Measurements from ENCODE around the gene AVPR1B. TPM values are rescaled to one million over a fixed set of nuclear protein-coding genes. Genes with fewer than 3 reads are reported as not detected.

AVPR1B gene
- total RNA-seq, 1 donor from 2014 or later = not detected

DNA sequence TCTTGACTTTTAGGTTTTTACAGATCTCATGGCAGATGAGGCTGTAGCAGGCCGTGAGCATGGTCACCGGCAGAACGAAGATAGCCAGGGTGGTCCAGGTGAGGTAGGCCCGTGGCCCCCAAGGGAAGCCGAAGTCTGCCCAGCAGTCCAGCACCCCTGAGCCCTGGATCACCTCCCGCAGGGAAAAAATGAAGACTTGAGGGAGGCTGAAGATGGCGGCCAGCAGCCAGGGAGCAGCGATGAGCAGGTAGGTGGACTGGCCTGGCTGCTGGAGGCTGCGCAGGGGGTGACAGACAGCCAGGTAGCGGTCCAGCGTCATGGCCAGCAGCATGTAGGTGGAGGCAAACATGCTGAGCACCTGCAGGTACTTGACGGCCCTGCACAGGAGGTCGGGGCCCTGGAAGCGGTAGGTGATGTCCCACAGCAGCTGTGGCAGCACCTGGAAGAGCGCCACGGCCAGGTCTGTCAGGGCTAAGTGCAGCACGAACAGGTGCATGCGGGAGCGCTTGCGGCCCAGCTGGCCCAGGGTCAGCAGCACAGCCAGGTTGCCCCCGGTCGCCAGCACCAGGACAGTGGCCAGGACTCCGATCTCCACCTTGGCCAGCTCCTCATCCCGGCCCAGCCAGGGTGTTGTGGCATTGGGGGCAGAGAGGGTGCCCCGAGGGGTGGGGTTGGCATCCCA, 856 bp downstream of the AVPR1B start:
- Histone ChIP-seq H3K4me3 (peak overlapping the region in 1 of 2 donors; percentile 68), H3K36me3 (no peaks in the 10 kb centered on the region), H3K4me1 (peaks cover 2 to 11% of the 10 kb centered on the region in 2 donors), H3K27me3 (no peaks in the 10 kb centered on the region), H3K27ac (no peak overlapping the region), H3K9me3 (peaks cover 0 to 3% of the 10 kb centered on the region in 2 donors)
- intact Hi-C loops (cut with DNase I) = no loop called here
- DNase-seq (ENCODE audit: low spot score in 2 of 2) = no peak
- TF ChIP-seq, protein P1, sequence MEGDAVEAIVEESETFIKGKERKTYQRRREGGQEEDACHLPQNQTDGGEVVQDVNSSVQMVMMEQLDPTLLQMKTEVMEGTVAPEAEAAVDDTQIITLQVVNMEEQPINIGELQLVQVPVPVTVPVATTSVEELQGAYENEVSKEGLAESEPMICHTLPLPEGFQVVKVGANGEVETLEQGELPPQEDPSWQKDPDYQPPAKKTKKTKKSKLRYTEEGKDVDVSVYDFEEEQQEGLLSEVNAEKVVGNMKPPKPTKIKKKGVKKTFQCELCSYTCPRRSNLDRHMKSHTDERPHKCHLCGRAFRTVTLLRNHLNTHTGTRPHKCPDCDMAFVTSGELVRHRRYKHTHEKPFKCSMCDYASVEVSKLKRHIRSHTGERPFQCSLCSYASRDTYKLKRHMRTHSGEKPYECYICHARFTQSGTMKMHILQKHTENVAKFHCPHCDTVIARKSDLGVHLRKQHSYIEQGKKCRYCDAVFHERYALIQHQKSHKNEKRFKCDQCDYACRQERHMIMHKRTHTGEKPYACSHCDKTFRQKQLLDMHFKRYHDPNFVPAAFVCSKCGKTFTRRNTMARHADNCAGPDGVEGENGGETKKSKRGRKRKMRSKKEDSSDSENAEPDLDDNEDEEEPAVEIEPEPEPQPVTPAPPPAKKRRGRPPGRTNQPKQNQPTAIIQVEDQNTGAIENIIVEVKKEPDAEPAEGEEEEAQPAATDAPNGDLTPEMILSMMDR (IDR thresholded peaks at IDR 0.05) = no peak

DNA sequence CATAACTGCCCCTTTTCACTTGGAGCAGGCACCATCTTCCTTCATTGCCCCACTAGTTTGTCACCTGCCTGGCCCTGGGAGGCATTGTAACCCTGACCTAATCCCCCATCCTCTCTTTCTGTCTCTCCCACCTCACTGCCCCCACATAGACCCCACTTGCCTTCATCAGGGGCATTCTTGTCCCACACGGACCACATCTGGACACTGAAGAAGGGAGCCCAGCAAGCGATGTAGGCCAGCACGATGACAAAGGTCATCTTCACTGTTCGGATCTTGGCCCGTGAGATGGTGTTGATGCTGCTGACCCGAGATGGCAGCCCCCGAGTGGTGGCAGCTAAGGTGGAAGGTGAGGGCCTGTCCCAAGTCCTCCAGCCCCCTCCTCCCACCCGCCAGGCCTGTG, 1.4 kb downstream of the AVPR1B start:
- Histone ChIP-seq H3K9me3 (no peaks in the 10 kb centered on the region), H3K4me1 (peaks cover 2 to 11% of the 10 kb centered on the region in 2 donors), H3K36me3 (no peaks in the 10 kb centered on the region), H3K4me3 (no peak overlapping the region), H3K27me3 (no peaks in the 10 kb centered on the region), H3K27ac (no peak overlapping the region)
- intact Hi-C loops (cut with DNase I) = no loop called here
- DNase-seq (ENCODE audit: low spot score in 2 of 2) = no peak
- TF ChIP-seq, protein P1 (IDR thresholded peaks at IDR 0.05) = no peak

DNA sequence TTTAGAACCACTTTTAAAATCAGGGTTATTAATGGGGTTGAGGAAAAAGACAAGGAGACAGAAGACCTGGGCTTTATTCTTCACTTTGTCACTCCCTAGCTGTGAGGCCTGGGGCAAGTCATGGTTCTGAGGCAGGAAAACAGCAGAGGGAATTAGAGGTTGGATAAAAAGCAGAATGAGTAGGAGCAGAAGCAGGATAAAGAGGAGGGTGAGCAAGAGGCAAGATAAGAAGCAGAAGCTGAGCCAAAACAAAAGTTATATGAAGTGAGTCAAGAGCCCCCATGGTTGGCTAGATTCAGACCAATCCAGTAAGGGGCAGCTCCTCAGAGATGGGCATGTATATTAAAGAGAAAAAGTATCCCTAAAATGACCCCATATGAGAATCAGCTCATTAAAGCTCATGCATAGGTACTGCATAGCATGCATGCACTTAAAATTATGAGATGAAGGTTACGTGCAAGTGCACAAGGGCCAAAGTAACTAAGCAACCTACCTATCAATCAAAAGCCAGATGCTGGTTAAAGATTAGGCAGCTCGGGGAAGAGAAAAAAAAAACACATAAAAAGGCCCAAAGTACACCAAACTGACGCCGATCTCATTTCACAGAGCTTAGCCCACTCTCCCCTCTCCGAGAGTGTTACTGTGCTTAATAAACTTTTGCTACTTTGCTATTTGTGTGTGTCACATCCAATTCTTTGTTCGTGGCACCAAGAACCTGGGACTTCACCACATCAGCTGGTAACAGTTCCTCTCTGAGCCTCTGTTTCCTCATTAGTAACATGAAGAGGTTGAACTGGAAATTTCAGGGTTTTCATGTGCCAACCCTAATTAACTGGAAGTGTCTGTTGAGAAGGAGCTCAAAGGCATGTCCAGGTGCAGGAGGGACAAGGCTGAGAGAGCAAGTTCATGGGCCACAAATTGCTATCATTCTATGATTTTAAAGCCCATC, 2.2 kb downstream of the AVPR1B start:
- no peaks in the 10 kb centered on the region for H3K27me3 ChIP-seq
- intact Hi-C loops (cut with DNase I) = no loop called here

DNA sequence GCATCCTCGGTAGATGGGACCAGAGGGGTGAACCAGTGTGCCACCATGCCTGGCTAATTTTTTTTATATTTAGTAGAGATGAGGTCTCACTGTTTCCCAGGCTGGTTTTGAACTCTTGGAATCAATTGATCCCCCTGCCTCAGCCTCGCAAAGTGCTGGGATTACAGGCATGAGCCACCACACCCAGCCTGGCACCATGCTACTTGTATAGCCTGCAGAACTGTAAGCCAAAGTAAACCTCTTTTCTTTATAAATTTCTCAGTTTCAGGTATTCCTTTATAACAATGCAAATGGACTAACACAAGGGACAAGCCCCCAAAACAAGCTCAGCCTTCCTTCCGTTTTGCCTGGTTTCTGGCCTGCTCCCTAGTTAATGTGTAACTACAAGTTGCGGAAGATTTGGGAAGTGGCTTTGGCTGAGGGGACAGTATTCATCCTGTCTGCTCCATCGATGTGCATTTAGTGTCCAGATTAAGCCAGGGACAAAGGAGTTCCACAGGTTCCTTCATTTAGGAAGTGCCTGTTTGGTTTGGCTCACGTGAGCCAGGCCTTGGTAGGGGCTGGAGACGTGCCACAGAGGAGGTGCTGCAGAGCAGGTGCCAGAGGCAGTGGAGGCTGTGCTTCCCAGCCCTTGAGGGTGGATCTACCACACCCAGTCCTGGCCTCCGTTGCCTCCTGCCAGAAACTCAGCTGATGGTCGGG, 4.4 kb downstream of the AVPR1B start:
- Histone ChIP-seq H3K4me1 (peaks cover 2 to 9% of the 10 kb centered on the region in 2 donors), H3K4me3 (no peak overlapping the region), H3K9me3 (no peaks in the 10 kb centered on the region), H3K36me3 (no peaks in the 10 kb centered on the region), H3K27me3 (no peaks in the 10 kb centered on the region), H3K27ac (no peak overlapping the region)
- DNase-seq (ENCODE audit: low spot score in 2 of 2) = no peak
- intact Hi-C loops (cut with DNase I) = no loop called here
- TF ChIP-seq, protein P1 (IDR thresholded peaks at IDR 0.05) = no peak

More for the DNA sequence above, 2.2 kb downstream of the AVPR1B start:
- DNase-seq (ENCODE audit: low spot score in 2 of 2) = no peak
- no peaks in the 10 kb centered on the region for H3K36me3 ChIP-seq
- peaks cover 2 to 11% of the 10 kb centered on the region in 2 donors for H3K4me1 ChIP-seq
- TF ChIP-seq, protein P1 (IDR thresholded peaks at IDR 0.05) = no peak
- H3K4me3 ChIP-seq = no peak overlapping the region
- no peak overlapping the region for H3K27ac ChIP-seq
- no peaks in the 10 kb centered on the region for H3K9me3 ChIP-seq

DNA sequence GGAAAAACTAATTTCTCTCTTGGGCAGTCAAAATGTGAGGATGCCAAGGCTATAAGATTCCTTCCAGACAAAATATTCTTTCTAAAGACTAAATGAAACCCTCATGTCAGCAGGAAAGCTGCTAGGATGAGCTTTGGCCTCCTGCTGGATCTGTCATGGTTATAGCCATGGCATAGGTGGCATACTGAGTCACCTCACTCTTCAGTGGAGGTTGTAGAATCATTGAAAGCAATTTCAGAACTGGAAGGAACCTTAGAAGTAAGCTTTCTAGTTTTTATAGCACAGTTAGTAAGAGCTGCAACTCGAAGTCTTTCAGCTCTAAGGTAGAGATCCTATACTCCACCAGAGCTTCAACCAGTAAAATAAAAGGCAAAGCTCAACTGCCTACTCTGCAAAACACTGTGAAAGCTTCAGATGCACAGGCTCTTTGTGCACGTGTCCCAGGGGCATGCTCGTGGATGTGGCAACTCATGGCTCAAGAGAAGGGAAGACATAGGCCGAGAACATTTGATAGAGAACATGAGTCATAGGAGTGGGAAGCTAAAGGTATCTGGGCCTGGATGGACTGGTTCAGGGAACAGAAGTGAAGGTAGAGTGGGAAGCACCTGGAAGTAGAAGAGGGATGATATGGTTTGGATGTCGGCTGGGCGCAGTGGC, 5.8 kb downstream of the AVPR1B start:
- Histone ChIP-seq H3K27ac (no peak overlapping the region), H3K4me3 (no peak overlapping the region), H3K4me1 (no peaks in the 10 kb centered on the region), H3K27me3 (no peaks in the 10 kb centered on the region), H3K9me3 (no peaks in the 10 kb centered on the region), H3K36me3 (no peaks in the 10 kb centered on the region)
- TF ChIP-seq, protein P1 (IDR thresholded peaks at IDR 0.05) = no peak
- intact Hi-C loops (cut with DNase I) = no loop called here
- no peak for DNase-seq (ENCODE audit: low spot score in 2 of 2)

Measured in ascending aorta (tissue), 2 donors.